ENCODE measurements around the gene SPSB3. TPM values are rescaled to one million over a fixed set of nuclear protein-coding genes. Genes with fewer than 3 reads are reported as not detected.

SPSB3 gene
- total RNA-seq, 1 experiment from 2014 or later, result 43.3 TPM

DNA sequence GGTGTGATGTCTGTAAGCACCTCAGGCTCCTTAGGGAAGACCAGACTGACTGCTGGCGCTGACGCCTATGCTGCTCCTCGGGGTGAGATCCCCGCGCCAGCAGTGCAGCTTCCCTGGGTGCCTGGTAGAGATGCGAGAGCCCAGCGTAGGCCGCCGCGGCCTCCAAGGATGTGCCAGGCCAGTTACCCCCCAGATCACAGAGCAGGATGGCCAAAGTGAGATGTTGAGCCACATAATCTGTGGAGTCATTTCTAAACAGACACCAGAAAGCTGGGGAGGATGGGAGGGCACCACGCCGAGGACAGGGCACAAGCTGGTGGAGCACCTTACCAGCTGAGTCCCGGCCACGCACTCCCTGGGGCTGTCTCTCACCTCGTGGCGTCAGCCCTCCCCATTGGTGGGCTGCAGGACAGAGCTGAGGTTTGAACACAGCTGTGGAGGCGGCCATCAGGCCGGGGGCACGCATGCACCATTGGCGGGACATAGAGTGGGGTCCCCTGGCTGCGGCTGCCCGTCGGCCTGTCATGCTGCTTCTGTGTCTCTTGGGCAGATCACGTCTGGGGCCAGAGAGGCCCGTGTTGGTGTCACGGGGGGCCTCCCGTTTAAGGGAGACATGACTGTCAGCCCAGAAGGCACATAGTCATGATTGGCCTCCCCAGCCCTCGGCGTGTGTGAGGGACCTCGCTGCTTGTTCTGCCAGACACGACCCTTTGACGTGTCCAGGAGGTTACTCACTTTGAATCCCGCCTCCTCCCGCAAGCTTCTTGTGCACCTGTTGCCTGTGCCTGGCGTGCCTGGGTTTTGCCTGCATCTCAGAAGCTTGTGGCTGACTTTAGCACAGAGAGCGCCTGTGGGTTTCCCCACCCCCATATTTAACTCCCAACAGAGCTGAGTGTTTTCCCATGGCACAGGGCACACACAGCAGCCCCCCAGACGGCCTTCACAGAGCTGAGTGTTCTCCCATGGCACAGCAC is 54.4 kb downstream of the SPSB3 start:
- peak; percentile 40 for DNase-seq
- H3K4me3 ChIP-seq (ENCODE audit: insufficient read depth, low read depth, low read length), result no peak overlapping the region
- H3K36me3 ChIP-seq (replicated peaks; ENCODE audit: control insufficient read depth, insufficient read depth, low read length), result no peaks in the 10 kb centered on the region; the same call in none of the 2 replicates
- no peaks in the 10 kb centered on the region for H3K27me3 ChIP-seq (ENCODE audit: control insufficient read depth, insufficient read depth, low read length)

Other genes starting within 250 kb of the SPSB3 start
- gene TMEM204, start 248.9 kb downstream of the SPSB3 start, total RNA-seq (2014; rRNA removed; shearing (Covaris generic)), result 0.42 TPM in 1 of 2 replicates, not detected in the other
- 13.5 and 18.0 TPM in 2 replicates for gene IFT140, start 170.5 kb downstream of the SPSB3 start, total RNA-seq (2014; rRNA removed; shearing (Covaris generic))
- gene CRAMP1, start 170.2 kb downstream of the SPSB3 start, total RNA-seq (2014; rRNA removed; shearing (Covaris generic)), result 9.9 and 15.1 TPM in 2 replicates
- gene JPT2, start 104.3 kb downstream of the SPSB3 start, total RNA-seq (2014; rRNA removed; shearing (Covaris generic)), result 97.4 and 126 TPM in 2 replicates
- 35.2 and 44.9 TPM in 2 replicates for gene MAPK8IP3, start 76.4 kb downstream of the SPSB3 start, total RNA-seq (2014; rRNA removed; shearing (Covaris generic))
- gene NME3, start 11.0 kb downstream of the SPSB3 start, total RNA-seq (2014; rRNA removed; shearing (Covaris generic)), result 147 and 179 TPM in 2 replicates
- 12.7 and 15.3 TPM in 2 replicates for gene EME2, start 9.8 kb downstream of the SPSB3 start, total RNA-seq (2014; rRNA removed; shearing (Covaris generic))
- gene MRPS34, start 9.4 kb downstream of the SPSB3 start, total RNA-seq (2014; rRNA removed; shearing (Covaris generic)), result 304 and 324 TPM in 2 replicates
- 138 and 152 TPM in 2 replicates for gene NUBP2, start 389 bp upstream of the SPSB3 start, total RNA-seq (2014; rRNA removed; shearing (Covaris generic))
- not detected in 2 replicates for gene IGFALS, start 11.1 kb upstream of the SPSB3 start, total RNA-seq (2014; rRNA removed; shearing (Covaris generic))
- 45.6 and 51.8 TPM in 2 replicates for gene HAGH, start 44.3 kb upstream of the SPSB3 start, total RNA-seq (2014; rRNA removed; shearing (Covaris generic))
- gene FAHD1, start 44.6 kb upstream of the SPSB3 start, total RNA-seq (2014; rRNA removed; shearing (Covaris generic)), result 18.2 and 26.1 TPM in 2 replicates
- gene MEIOB, start 89.6 kb upstream of the SPSB3 start, total RNA-seq (2014; rRNA removed; shearing (Covaris generic)), result 6.4 and 7.9 TPM in 2 replicates
- gene HS3ST6, start 135.8 kb upstream of the SPSB3 start, total RNA-seq (2014; rRNA removed; shearing (Covaris generic)), result not detected in 2 replicates
- 13.2 and 16.1 TPM in 2 replicates for gene MSRB1, start 160.6 kb upstream of the SPSB3 start, total RNA-seq (2014; rRNA removed; shearing (Covaris generic))
- gene RPL3L, start 172.1 kb upstream of the SPSB3 start, total RNA-seq (2014; rRNA removed; shearing (Covaris generic)), result 0.44 TPM in 1 of 2 replicates, not detected in the other
- gene NDUFB10, start 177.0 kb upstream of the SPSB3 start, total RNA-seq (2014; rRNA removed; shearing (Covaris generic)), result 305 and 403 TPM in 2 replicates
- gene RPS2, start 182.3 kb upstream of the SPSB3 start, total RNA-seq (2014; rRNA removed; shearing (Covaris generic)), result 4,719 and 5,018 TPM in 2 replicates
- gene RNF151, start 184.3 kb upstream of the SPSB3 start, total RNA-seq (2014; rRNA removed; shearing (Covaris generic)), result not detected in 2 replicates
- 91.7 and 104 TPM in 2 replicates for gene TBL3, start 189.5 kb upstream of the SPSB3 start, total RNA-seq (2014; rRNA removed; shearing (Covaris generic))
- 1.3 TPM in 1 of 2 replicates, not detected in the other for gene NOXO1, start 198.9 kb upstream of the SPSB3 start, total RNA-seq (2014; rRNA removed; shearing (Covaris generic))
- gene GFER, start 201.6 kb upstream of the SPSB3 start, total RNA-seq (2014; rRNA removed; shearing (Covaris generic)), result 75.1 and 77.8 TPM in 2 replicates
- gene SYNGR3, start 207.4 kb upstream of the SPSB3 start, total RNA-seq (2014; rRNA removed; shearing (Covaris generic)), result 38.6 and 60.0 TPM in 2 replicates
- gene ZNF598, start 227.2 kb upstream of the SPSB3 start, total RNA-seq (2014; rRNA removed; shearing (Covaris generic)), result 28.4 and 30.8 TPM in 2 replicates
- gene NPW, start 237.2 kb upstream of the SPSB3 start, total RNA-seq (2014; rRNA removed; shearing (Covaris generic)), result 2.0 and 2.3 TPM in 2 replicates
- 14.0 and 17.1 TPM in 2 replicates for gene NHERF2, start 244.3 kb upstream of the SPSB3 start, total RNA-seq (2014; rRNA removed; shearing (Covaris generic))